H7 (cell line): ENCODE results near the gene MARK2. TPM values are rescaled to one million over a fixed set of nuclear protein-coding genes. Genes with fewer than 3 reads are reported as not detected.

ENCODE experiments used
- DNase-seq: peaks from one replicate; pipeline ENCODE4 v3.0.0; 2012
- H3K27me3 ChIP-seq: 2 replicates; pipeline ENCODE4 v1.6.0; 2011; ENCODE audit warnings: mild to moderate bottlenecking, low read length; ENCODE audit not compliant: control insufficient read depth, insufficient read depth
- H3K36me3 ChIP-seq: replicated peaks from 2 replicates; pipeline ENCODE4 v1.5.1; 2011; ENCODE audit warnings: low read length; ENCODE audit not compliant: control insufficient read depth, insufficient read depth
- H3K4me3 ChIP-seq: 2 replicates; pipeline ENCODE4 v1.5.1; 2011; ENCODE audit warnings: low read depth, mild to moderate bottlenecking, control low read depth, low read length, moderate library complexity; ENCODE audit not compliant: insufficient read depth
- total RNA-seq: library from RNA; depleted of rRNA; stranded (reverse); fragments of >200 nt; shearing (Covaris generic); gene quantifications from 2 replicates; pipeline ENCODE4 v1.2.3, GENCODE V29; 2014

MARK2 gene
- total RNA-seq, 1 experiment from 2014 or later, result 26.5 TPM

DNA sequence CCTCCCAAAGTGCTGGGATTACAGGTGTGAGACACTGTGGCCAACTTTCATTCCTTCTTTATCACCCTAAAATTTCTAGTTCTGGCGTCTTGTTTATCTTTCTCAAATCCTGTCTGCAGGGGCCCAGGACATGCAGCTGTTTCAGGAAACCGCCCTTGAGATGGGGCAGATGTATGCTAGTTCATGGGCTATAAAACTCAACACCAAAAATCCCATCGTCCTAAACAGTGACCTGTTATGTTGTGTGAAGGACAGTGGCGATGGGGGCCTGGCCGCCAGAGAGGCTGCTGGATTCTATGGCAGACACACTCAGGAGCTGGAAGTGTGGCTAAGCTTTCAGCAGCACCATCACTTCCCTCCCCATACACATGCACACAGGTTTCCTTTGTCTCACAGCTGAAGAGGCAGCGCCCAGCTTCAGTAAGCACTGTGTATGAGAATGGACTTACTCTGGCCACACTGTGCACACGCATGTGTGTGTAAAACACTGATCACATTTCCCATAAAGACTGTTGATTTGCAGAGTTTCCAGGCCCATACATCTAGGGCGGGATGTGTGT lies 36.7 kb downstream of the MARK2 start:
- H3K36me3 ChIP-seq, result no peaks in the 10 kb centered on the region
- no peak for DNase-seq

DNA sequence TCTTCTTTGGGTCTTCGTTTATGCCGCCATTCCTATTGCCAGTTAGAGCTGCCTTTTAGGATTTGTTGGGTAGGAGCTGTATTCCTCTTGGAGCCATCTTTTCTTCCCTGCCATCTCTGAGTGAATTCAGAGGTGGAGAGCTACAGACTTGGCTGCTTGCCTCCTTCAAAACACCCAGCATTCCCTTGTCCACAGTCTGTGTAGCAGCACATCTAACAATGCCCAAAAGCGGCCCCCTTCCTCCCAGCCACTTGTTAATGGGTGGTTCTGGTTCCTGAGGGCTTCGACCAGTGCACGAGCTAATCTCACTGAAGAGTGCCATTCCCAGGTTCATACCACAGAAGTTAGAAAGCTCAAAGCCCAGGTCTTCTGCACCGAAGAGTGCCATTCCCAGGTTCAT lies 37.7 kb downstream of the MARK2 start:
- Histone ChIP-seq H3K4me3 (no peak overlapping the region), H3K27me3 (no peaks in the 10 kb centered on the region), H3K36me3 (no peaks in the 10 kb centered on the region)

More for the DNA sequence above, 36.7 kb downstream of the MARK2 start:
- Histone ChIP-seq H3K27me3 (no peaks in the 10 kb centered on the region), H3K4me3 (no peak overlapping the region)

DNA sequence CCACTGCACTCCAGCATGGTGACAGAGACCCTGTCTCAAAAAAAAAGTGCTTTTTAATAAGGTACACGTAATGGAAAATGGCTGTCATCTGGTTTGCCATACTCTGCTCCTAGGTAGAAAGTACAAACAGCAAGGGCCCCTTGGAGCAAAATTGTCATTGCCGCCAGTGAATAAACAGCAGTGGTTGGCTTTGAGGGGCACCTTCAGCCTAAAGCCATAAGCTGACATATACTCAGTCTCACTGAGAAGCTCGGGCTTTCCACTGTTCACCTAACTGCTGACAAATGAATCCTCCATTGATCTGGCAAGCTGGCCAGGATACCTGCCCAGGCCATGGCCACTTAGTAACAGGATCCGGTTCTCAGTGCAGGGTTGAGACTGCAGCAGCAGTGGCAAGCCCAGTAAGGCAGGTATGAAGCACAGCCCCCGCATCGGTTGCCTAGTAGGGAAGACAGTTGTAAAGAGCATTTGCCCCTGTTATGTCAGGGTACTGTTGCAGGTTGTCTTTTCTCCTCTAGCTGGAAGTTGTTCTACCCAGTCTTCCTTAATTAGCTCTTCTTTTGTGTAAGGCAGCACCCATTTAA lies 38.8 kb downstream of the MARK2 start:
- DNase-seq, result no peak
- no peaks in the 10 kb centered on the region for H3K27me3 ChIP-seq
- H3K4me3 ChIP-seq, result no peak overlapping the region
- H3K36me3 ChIP-seq, result no peaks in the 10 kb centered on the region

More for the DNA sequence above, 37.7 kb downstream of the MARK2 start:
- DNase-seq, result no peak

DNA sequence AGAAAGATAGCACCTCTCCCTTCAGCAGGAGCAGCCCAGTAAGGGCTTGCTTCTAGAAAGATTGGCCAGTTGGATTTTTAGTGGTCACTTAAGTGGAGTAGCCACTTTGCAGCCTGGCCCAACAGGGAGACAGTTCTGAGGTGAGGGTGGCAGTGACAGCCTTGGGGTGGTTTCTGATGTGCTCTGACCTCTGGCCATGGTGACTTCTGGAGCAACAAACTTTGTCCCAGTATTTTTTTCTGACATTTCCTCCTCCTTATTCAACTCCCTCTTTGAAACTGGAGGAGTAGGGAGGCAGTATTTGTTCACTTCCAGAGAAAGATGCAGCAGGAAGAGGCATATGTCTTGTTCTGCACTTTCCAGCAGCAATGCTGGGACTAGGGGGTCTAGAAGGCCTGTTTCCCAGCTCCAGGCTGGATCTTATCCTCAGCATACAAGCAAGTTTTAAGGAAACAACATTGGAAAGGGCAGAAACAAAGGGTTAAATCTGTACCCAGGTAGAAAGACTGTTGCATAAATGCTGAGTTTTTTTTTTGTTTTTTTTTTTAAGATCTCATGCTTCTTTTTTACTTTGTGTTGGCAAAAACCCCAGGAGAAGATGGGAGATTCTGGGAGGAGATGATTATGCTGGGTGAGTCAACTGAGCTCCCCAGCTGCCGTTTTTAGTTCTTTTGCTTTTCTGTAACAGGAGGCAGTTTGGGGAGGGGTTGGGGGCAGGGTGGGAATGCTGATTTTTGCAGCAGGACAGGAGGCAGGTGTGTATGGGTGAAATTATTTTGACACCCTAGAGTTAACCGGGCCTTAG lies 40.9 kb downstream of the MARK2 start:
- Histone ChIP-seq H3K4me3 (no peak overlapping the region), H3K27me3 (no peaks in the 10 kb centered on the region), H3K36me3 (no peaks in the 10 kb centered on the region)
- no peak for DNase-seq

DNA sequence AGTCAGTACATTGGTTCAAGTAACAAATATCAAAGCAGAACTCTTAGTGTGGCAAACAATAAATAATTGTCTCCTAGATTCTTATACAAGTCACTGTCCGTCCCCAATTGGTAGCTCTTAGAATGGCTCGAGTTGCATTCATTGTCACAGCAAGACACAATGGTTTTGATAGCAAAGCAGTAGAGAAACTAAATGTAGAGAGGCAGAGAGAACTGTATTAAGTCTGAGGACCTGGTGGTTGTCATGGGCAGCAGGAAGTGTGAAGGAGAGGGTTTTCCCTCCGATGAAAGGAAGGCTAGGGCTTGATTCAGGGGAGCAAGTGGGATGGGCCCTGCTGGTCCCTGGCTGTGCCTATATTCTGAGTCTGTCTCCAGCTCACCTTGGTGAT lies 41.5 kb downstream of the MARK2 start:
- H3K4me3 ChIP-seq, result no peak overlapping the region
- no peak for DNase-seq
- H3K27me3 ChIP-seq, result no peaks in the 10 kb centered on the region
- no peaks in the 10 kb centered on the region for H3K36me3 ChIP-seq

DNA sequence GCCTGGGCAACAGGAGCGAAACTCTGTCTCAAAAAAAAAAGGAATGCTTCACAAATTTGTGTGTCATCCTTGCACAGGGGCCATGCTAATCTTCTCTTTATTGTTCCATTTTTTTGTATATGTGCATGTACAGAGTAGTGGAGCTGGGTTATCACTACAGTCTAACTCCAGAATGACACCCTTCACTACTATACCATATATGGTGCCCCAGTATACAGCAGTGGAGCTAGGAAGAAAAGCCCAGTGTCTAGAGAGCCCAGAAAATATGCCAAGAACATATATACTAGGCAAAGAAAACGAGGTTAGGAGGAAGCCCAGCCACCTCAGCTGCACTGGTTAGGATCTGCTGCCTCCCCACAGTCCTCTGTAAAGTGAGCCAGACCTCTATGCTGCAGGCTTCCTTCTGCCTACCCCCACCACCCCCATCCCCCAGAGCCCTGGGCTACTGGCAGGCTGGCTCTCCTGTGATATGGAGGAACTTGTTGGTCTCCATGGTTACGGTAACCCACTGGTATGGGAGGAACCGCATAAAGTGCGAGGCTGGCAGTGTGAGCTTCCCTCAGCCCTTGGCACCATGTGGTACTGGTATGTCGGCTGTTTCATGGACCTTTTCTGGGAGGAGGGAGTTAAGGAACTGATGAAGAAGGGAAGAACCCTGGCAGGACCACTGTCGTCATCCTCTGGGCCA lies 43.8 kb downstream of the MARK2 start:
- Histone ChIP-seq H3K36me3 (no peaks in the 10 kb centered on the region), H3K4me3 (no peak overlapping the region), H3K27me3 (no peaks in the 10 kb centered on the region)
- peak; percentile 86 for DNase-seq

DNA sequence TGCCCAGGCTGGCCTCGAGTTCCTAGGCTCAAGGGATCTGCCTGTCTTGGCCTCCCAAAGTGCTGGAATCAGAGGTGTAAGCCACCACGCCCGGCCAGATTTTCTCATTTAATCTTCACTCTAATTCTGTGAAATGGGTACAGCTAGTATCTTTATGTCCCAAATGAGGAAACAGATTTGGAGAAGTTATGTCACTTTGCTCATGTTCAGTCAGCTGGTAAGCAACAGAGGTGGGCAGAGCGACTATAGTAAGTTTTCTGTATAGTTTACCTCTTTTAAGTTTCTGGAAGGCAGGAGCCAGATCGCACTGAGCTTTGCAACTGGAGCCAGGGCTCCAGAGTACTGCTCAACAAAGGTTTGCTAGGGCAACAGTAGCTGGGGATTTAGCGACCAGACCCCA lies 44.9 kb downstream of the MARK2 start:
- no peak for DNase-seq
- H3K4me3 ChIP-seq, result no peak overlapping the region
- no peaks in the 10 kb centered on the region for H3K27me3 ChIP-seq
- H3K36me3 ChIP-seq, result no peaks in the 10 kb centered on the region

DNA sequence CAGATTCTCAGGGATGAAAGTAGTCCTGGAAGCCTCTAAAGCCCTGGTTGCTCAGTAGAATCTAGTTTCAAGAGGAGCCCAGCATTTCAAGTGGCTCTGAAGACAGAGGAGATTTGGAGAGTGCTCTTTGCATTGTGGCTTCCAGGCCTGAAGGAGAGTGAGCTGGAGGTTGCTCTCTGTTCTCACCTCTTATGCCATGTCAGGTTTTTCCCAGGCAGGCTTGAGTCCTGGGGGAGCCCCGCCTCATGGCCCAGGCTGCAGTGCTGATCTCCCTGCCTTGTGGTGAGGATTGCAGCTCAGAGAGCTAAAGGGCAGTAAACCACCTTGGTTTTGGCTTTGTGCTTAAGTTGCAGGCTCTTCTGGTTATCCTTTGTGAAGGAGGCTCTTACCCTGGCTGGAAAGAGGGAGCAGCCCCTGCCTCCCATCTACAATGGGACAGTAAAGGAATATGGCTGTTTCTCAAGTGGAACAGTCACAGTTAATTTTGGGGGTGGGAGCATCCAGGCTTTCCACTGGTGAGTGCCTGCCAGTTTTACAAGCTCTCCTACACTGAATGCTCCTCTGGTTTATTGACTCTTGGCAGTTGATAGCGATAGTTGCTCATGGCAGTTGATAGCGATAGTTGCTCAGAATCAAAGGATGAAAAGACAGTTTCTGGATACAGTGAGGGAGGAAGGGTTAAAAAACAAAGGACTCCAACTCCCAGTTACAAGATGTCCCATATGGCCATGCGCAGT lies 45.5 kb downstream of the MARK2 start:
- no peak for DNase-seq

DNA sequence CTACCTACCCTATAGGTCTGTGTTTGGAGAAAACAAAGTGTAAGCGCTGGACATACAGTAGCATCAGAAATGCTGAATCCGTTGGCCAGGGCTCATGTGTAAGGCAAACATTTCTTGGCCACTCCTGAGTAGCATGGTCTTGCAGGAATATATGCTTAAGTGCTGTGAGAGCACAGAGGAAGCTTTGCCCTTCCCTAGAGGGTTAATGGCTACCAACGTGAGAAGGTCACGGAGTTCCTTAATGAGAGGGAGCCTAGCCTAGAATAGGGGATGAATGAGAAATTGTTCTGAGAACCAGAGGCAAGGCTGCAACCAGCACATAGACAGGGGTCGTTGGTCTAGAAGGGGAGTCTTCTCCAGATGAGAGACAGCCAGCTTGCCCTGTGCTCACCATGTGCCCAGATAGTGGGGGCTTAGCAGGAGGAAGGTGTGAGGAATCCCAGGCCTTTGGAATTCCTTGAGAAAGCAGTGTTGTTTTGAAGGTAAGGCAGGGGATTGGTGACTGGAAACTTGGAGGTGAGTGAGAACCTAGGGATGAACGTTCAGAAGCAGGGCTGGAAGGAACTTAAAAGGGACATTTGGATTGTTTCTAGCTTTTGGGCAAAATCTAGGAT lies 48.6 kb downstream of the MARK2 start:
- Histone ChIP-seq H3K27me3 (no peaks in the 10 kb centered on the region), H3K4me3 (no peak overlapping the region), H3K36me3 (no peaks in the 10 kb centered on the region)
- no peak for DNase-seq

More for the DNA sequence above, 45.5 kb downstream of the MARK2 start:
- H3K4me3 ChIP-seq, result no peak overlapping the region
- no peaks in the 10 kb centered on the region for H3K36me3 ChIP-seq
- no peaks in the 10 kb centered on the region for H3K27me3 ChIP-seq

DNA sequence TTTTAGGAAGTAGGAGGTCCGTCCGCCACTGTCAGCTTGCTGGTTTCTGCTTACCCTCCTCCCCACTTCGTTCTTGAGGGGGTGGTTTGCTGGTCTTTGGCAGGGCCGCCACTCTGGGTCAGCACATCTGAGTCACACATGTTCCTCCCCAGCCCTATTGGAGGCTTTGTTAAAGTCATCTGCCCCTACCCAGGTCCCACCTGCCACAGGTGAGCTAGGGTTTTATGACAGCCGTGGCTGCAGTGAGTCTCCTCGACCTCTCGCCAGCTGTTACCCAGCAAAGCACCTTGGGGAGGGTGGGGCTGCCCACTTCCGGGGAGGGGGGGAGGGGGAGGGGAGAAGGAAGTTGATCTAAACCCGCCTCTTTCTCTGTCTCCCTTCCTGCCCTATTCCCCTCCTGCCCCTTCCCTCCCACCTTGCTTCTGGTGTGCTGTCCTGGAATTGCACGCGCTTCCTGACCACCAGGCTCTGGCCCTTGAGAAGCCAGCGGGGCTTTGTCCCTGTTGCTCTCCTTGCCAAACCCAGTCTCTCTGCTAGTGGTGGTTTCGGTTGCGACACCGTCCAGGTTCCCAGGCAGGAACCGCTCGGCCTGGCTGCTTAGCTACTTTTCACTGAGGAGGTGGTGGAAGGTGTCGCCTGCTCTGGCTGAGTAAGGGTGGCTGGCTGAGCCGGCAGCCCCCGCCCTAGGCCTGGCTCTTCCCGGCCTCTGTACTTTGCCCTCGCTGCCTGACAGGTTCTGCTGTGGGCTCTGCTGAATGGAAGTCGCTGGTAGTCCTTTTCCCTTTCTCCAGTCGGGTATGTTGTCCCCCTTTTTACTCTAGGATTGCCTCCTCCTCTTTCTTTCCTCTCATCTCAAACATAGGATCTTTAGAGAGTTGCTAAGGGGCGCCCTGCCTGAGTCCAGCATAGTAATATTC lies 49.5 kb downstream of the MARK2 start:
- H3K36me3 ChIP-seq, result no peaks in the 10 kb centered on the region
- peak; percentile 86 for DNase-seq
- no peaks in the 10 kb centered on the region for H3K27me3 ChIP-seq
- peak overlapping the region; percentile 9 for H3K4me3 ChIP-seq

DNA sequence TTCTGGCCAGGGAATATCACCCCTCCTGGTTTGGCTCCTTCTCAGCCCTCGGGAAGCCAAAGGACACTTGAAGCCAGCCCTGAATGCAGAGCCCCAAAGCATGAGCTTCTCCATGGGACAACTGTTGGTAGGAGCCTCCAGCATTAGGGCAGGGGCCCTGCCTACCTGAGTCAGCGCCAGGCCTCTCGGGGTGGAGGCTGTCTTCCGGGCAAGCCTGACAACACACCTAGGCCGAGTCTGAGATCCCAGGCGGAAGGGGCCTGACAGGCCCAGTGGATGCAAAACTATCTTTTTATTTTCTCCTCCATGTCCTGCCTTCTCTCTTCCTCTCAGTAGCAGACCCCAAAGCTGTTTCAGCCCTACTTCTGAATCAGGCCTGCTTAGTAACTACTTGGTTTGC lies 50.4 kb downstream of the MARK2 start:
- H3K27me3 ChIP-seq, result no peaks in the 10 kb centered on the region
- no peak overlapping the region for H3K4me3 ChIP-seq
- DNase-seq, result no peak
- H3K36me3 ChIP-seq, result no peaks in the 10 kb centered on the region

DNA sequence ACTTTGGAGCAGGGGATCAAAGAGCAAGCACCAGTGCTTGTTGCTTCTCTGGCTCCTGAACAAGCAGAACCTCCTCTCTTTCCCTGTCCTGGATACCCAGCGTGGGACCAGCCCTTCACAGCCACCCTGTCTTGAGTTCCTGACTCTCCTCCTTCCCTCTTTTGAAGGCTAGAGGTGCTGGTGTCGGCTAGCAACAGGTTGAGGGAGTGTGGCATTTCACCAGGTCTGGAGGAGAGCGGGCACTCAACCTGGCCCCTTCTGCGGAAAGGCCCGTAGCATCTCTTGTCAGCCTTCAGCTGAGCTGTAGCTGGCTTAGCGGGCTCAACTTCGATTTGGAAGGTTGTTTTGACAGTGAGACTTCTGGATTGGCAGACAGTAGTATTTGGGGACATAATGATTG lies 51.5 kb downstream of the MARK2 start:
- peaks cover 5% of the 10 kb centered on the region for H3K36me3 ChIP-seq
- H3K27me3 ChIP-seq, result no peaks in the 10 kb centered on the region
- H3K4me3 ChIP-seq, result no peak overlapping the region
- DNase-seq, result no peak

DNA sequence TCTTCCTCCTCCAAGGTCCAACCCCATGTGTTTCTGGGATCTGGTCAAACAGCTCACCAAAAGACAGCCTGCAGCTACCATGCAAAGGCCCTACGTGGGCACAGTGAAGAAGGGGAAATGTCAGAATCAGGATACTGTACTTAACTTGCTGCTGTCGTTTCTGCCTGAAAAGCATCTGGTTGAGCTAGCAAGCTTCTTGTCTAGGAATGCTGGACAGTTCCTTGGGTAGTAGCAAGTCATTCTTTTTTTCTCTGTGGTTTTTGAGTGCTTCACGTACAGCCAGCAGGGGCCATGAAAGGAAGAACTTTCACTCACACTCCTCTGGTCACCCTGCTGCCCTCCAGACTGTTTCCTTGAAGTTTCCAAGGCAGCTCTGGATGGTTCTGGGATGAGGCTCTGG lies 53.3 kb downstream of the MARK2 start:
- no peak for DNase-seq
- peaks cover 14% of the 10 kb centered on the region for H3K36me3 ChIP-seq
- no peaks in the 10 kb centered on the region for H3K27me3 ChIP-seq
- H3K4me3 ChIP-seq, result no peak overlapping the region
